Endothelial cell of umbilical vein (primary cell): ENCODE measurements around the gene KNCN. TPM values are rescaled to one million over a fixed set of nuclear protein-coding genes. Genes with fewer than 3 reads are reported as not detected.

ENCODE experiments used
- BruUV-seq: library from RNA; stranded (reverse); fragments of 400-500 nt; replicated peaks from 2 replicates; lab custom pipeline; 2021; lab: Mats Ljungman, UMichigan
- CTCF ChIA-PET: fragments of 300-600, 350-600 bp; sonication (Branson Sonifier 250); formaldehyde crosslinking; loops from one replicate; lab custom pipeline; 2021; ENCODE audit warnings: antibody characterized with exemption, inconsistent platforms; lab: Charles Lee
- POLR2A ChIA-PET: fragments of 300-600, 350-600 bp; sonication (Branson Sonifier 250); formaldehyde crosslinking; loops from one replicate; lab custom pipeline; 2021; ENCODE audit warnings: antibody characterized with exemption, inconsistent platforms; lab: Charles Lee
- DNase-seq: peaks from one replicate; pipeline ENCODE4 v3.0.0-alpha.2; 2011; ENCODE audit warnings: low read depth, low spot score
- FAIRE-seq: peaks from 2 replicates; lab custom pipeline; 2011; peaks lifted over from hg19 to GRCh38; lab: Jason Lieb, UNC
- H2AFZ ChIP-seq: 2 replicates; pipeline ENCODE4 v1.6.0; 2012; ENCODE audit warnings: low read depth, low read length, control low read depth, inconsistent platforms
- H3K27ac ChIP-seq: 2 replicates; pipeline ENCODE4 v1.5.1; 2011; ENCODE audit warnings: low read depth, mild to moderate bottlenecking, control low read depth, low read length, moderate library complexity; ENCODE audit not compliant: insufficient read depth
- H3K27me3 ChIP-seq, 2 experiments: 2 replicates each; pipeline versions ENCODE4 v1.6.0 to v1.6.1; 2011; ENCODE audit warnings: low read length in 2 of 2, mixed read lengths in 1 of 2; ENCODE audit not compliant: control insufficient read depth in 2 of 2, insufficient read depth in 2 of 2
- H3K36me3 ChIP-seq, 2 experiments: 2 replicates in 1 of 2; 3 replicates in 1 of 2; pipeline ENCODE4 v1.5.1; 2011; ENCODE audit warnings: low read length in 2 of 2, mild to moderate bottlenecking in 1 of 2, moderate library complexity in 1 of 2; ENCODE audit not compliant: control insufficient read depth in 2 of 2, insufficient read depth in 2 of 2; ENCODE audit errors: extremely low read depth in 1 of 2
- H3K4me1 ChIP-seq: 3 replicates; pipeline ENCODE4 v1.5.1; 2011; ENCODE audit warnings: mild to moderate bottlenecking, low read length; ENCODE audit not compliant: control insufficient read depth, insufficient read depth; ENCODE audit errors: extremely low read depth
- H3K4me2 ChIP-seq: 2 replicates; pipeline ENCODE4 v1.6.1; 2011; ENCODE audit warnings: low read length, control low read depth, mixed read lengths; ENCODE audit not compliant: insufficient read depth
- H3K4me3 ChIP-seq, 3 experiments: fragments of 200-600 bp in 1 of 3; sonication (generic), shearing (Covaris generic) in 1 of 3; replicated peaks in 1 of 3; 2 replicates each; pipeline ENCODE4 v1.5.1; 2011 to 2016; ENCODE audit warnings: control low read depth in 3 of 3, low read length in 3 of 3, mild to moderate bottlenecking in 2 of 3, inconsistent platforms in 1 of 3, low read depth in 1 of 3, moderate library complexity in 1 of 3; ENCODE audit not compliant: insufficient read depth in 1 of 3
- H3K79me2 ChIP-seq: 2 replicates; pipeline ENCODE4 v1.6.0; 2012; ENCODE audit warnings: low read length, inconsistent platforms; ENCODE audit not compliant: control insufficient read depth, insufficient read depth
- H3K9ac ChIP-seq: replicated peaks from 2 replicates; pipeline ENCODE3; 2011; ENCODE audit warnings: low read length, control low read depth; ENCODE audit not compliant: insufficient read depth; ENCODE audit errors: extremely low read depth
- H3K9me1 ChIP-seq: replicated peaks from 3 replicates; pipeline ENCODE4 v1.6.0; 2011; ENCODE audit warnings: mild to moderate bottlenecking, low read length; ENCODE audit not compliant: control insufficient read depth, insufficient read depth; ENCODE audit errors: extremely low read depth
- H3K9me3 ChIP-seq: replicated peaks from 2 replicates; pipeline ENCODE4 v1.5.1; 2012; ENCODE audit warnings: low read length, inconsistent platforms; ENCODE audit not compliant: control insufficient read depth, insufficient read depth
- H4K20me1 ChIP-seq: replicated peaks from 2 replicates; pipeline ENCODE3; 2011; ENCODE audit warnings: mild to moderate bottlenecking, low read length; ENCODE audit not compliant: control insufficient read depth, insufficient read depth; ENCODE audit errors: extremely low read depth
- EZH2 ChIP-seq: IDR thresholded peaks from 2 replicates; pipeline ENCODE4 v1.6.1; 2012; ENCODE audit warnings: borderline replicate concordance, low read depth, mild to moderate bottlenecking, moderate library complexity, low read length, inconsistent platforms; ENCODE audit not compliant: severe bottlenecking
- FOS ChIP-seq: IDR thresholded peaks from 2 replicates; pipeline ENCODE4 v1.6.1; 2011; ENCODE audit warnings: mild to moderate bottlenecking, low read length, moderate library complexity, borderline replicate concordance; ENCODE audit not compliant: insufficient read depth
- GATA2 ChIP-seq: IDR thresholded peaks from 2 replicates; pipeline ENCODE4 v1.7.0; 2011; ENCODE audit warnings: low read depth, mild to moderate bottlenecking, moderate library complexity, mixed read lengths, low read length; ENCODE audit not compliant: insufficient read length, insufficient read depth
- JUN ChIP-seq: IDR thresholded peaks from 2 replicates; pipeline ENCODE4 v1.6.1; 2011; ENCODE audit warnings: borderline replicate concordance, low read depth; ENCODE audit not compliant: insufficient read length, insufficient read depth
- MYC ChIP-seq: IDR thresholded peaks from one replicate; pipeline ENCODE4 v1.6.1; 2011; ENCODE audit warnings: mild to moderate bottlenecking, low read depth, low read length
- POLR2A ChIP-seq: IDR thresholded peaks from 2 replicates; pipeline ENCODE4 v1.6.1; 2012; ENCODE audit warnings: low read depth, mild to moderate bottlenecking, control low read depth, low read length
- POLR2AphosphoS5 ChIP-seq: IDR thresholded peaks from 2 replicates; pipeline ENCODE4 v1.6.1; 2012; ENCODE audit warnings: low read depth, mild to moderate bottlenecking, control low read depth, low read length, moderate library complexity; ENCODE audit not compliant: insufficient read depth
- dilution Hi-C: fragments of 300-500 bp; cut with MboI; formaldehyde crosslinking; loops from one replicate; pipeline ENCODE4 v1.15.0; 2019; ENCODE audit warnings: low sequenced_read_pairs; ENCODE audit not compliant: extremely low pct_ligation_motif_present
- intact Hi-C: fragments of 100-400 bp; cut with micrococcal nuclease; formaldehyde crosslinking; loops from one replicate; pipeline ENCODE4 v1.10.0; 2022
- polyA plus RNA-seq, 4 experiments: library from polyadenylated mRNA; depleted of rRNA in 3 of 4; stranded (reverse) in 3 of 4; unstranded in 1 of 4; fragments of >200 nt; gene quantifications; 2 replicates each; pipeline versions ENCODE4 v1.2.1 to v1.2.3, GENCODE V29; 2011 to 2012; ENCODE audit warnings: missing spikeins in 1 of 4
- total RNA-seq: library from RNA; stranded (reverse); gene quantifications from 2 replicates; pipeline ENCODE4 v1.2.3, GENCODE V29; 2021
- TF ChIP-seq, protein P1 (sequence below): IDR thresholded peaks from 2 replicates; pipeline ENCODE4 v1.6.1; 2011; ENCODE audit not compliant: insufficient read depth, insufficient read length
- TF ChIP-seq, protein P2 (sequence below), 2 donors: IDR thresholded peaks; 1 replicate in 1 of 2; 2 replicates in 1 of 2; pipeline ENCODE4 v1.5.1; 2011; ENCODE audit warnings: low read length in 2 of 2, mild to moderate bottlenecking in 2 of 2, moderate library complexity in 2 of 2, control low read depth in 1 of 2, inconsistent platforms in 1 of 2, low read depth in 1 of 2; ENCODE audit not compliant: insufficient read depth in 1 of 2; ENCODE audit errors: extremely low read depth in 1 of 2

KNCN gene
- total and polyA plus RNA-seq, 2 donors (not counting 3 experiments of a cell fraction or from before 2014, with no cell fraction given): not detected

DNA sequence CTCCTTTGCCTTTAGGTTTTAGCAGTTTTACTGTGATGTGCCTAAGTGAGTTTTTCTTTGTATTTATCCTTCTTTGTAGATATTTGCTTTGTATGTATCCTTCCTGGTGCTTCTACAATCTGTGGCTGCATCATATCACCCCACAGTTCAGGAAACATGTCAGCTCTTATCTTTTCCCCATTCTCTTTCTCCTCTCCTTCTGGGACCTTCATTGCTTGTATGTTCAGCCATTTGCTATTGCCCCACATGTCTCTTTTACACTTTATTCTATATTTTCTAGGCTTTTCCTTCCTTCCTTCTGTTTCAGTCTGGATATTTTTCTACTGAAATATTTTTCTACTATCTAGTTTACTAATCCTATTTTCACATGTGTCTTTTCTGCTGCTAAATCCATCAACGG lies 14.9 kb downstream of the KNCN start:
- TF ChIP-seq GATA2: no peak
- TF ChIP-seq JUN: no peak
- no peak for TF ChIP-seq POLR2AphosphoS5
- TF ChIP-seq, protein P1, sequence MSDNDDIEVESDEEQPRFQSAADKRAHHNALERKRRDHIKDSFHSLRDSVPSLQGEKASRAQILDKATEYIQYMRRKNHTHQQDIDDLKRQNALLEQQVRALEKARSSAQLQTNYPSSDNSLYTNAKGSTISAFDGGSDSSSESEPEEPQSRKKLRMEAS: no peak
- no peak for TF ChIP-seq POLR2A
- no peak for TF ChIP-seq FOS
- TF ChIP-seq EZH2: no peak
- TF ChIP-seq, protein P2, sequence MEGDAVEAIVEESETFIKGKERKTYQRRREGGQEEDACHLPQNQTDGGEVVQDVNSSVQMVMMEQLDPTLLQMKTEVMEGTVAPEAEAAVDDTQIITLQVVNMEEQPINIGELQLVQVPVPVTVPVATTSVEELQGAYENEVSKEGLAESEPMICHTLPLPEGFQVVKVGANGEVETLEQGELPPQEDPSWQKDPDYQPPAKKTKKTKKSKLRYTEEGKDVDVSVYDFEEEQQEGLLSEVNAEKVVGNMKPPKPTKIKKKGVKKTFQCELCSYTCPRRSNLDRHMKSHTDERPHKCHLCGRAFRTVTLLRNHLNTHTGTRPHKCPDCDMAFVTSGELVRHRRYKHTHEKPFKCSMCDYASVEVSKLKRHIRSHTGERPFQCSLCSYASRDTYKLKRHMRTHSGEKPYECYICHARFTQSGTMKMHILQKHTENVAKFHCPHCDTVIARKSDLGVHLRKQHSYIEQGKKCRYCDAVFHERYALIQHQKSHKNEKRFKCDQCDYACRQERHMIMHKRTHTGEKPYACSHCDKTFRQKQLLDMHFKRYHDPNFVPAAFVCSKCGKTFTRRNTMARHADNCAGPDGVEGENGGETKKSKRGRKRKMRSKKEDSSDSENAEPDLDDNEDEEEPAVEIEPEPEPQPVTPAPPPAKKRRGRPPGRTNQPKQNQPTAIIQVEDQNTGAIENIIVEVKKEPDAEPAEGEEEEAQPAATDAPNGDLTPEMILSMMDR (IDR thresholded peaks at IDR 0.05; ENCODE audit: extremely low read depth in 1 of 2, insufficient read depth in 1 of 2, low read depth in 1 of 2, low read length in 2 of 2): no peak
- no peak for TF ChIP-seq MYC
- CTCF ChIA-PET: interaction anchor here (4.9 kb wide), 1 partner anchor 89 kb away, joined by 29 read pairs; no protein-coding TSS in a partner anchor
- FAIRE-seq (no peak), DNase-seq (no peak)
- intact Hi-C loops (no loop called here), dilution Hi-C loops (no loop called here)
- Histone ChIP-seq H3K4me3 (no peak overlapping the region), H3K9ac (no peak overlapping the region), H3K4me1 (peaks cover 2% of the 10 kb centered on the region), H3K9me1 (no peaks in the 10 kb centered on the region), H3K4me2 (no peak overlapping the region), H4K20me1 (no peaks in the 10 kb centered on the region), H3K79me2 (no peaks in the 10 kb centered on the region), H3K36me3 (no peaks in the 10 kb centered on the region), H3K9me3 (no peaks in the 10 kb centered on the region), H3K27me3 (peaks cover 25 to 38% of the 10 kb centered on the region in 2 experiments), H3K27ac (no peak overlapping the region), H2AFZ (no peak overlapping the region)
- POLR2A ChIA-PET: no interaction called here
- no TSS peak for BruUV-seq
